GM15510 (cell line): ENCODE results near the gene TMPRSS4.

Experiments used
- POLR2A ChIP-seq: IDR thresholded peaks from 3 replicates; pipeline ENCODE4 v1.6.1; 2011; ENCODE audit warnings: borderline replicate concordance; ENCODE audit not compliant: insufficient read length; ENCODE audit errors: extremely low read depth

TMPRSS4 gene

GRCh38 chr11:118084247-118084646, 7.4 kb downstream of the TMPRSS4 start:
- no peak for TF ChIP-seq POLR2A

DNA sequence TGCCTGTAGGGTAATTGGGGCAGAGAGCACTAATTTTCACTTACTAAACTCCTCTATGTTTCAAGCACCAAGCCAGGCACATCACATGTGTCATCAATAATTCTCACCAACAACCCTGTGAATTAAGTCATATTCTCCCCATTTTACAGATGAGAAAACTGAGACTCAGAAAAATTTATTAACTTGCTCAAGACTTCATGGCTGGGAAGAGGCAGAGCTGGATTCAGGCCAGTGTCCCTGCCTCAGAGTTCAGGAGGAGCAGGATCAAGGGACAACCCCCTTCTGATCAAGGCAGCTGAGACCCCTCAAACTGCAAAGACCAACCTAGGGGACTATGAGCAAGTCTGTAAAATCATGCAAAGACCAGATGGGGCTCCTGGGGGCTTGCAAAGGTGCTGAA, 7.8 kb downstream of the TMPRSS4 start:
- no peak for TF ChIP-seq POLR2A

DNA sequence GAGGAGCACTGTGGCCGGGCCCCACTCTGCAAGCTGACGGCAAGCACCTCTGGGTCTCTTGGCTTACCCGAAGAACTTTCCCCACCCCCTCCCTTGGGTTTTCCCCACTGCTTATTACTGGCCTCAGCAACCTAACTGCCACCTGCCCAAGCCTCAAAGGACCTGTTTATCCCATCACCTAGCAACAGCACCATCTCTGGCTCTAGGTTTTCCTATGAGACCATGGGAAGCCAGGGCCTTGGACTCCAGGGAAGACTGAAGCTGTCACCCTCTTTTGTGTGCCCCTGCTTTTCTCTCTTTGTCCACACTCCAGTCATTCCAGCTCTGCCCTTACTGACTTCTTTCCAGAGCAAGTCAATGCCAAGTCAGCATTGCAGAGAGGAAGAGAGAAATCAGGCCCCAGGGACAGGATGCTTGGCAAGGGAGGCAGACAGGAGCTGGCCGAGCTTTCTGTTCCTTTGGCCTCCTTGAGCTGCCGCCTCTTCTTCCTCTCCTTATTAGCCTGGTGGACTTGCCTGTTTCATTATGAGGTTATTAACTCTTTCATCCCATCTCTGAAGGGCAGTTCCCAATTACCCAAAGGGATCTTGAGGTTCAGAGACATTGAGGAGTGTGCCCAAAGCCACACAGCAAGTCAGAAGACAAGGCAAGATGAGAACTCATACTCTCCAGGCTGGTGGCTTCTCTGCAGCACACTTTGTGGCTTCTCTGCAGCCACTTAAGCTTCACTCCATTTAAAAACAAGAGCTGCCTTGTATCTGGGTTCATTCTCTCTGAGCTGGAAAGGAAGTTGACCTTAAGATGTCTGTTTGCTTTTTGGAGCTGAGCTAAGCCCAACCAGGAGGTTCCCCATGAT, 10.3 kb downstream of the TMPRSS4 start, which contains the start of gene SMIM35:
SMIM35 (minus strand) TSS at position 51 of the 856 bp plus-strand sequence. CDS start 206 bp downstream, outside the sequence.
- no peak for TF ChIP-seq POLR2A

DNA sequence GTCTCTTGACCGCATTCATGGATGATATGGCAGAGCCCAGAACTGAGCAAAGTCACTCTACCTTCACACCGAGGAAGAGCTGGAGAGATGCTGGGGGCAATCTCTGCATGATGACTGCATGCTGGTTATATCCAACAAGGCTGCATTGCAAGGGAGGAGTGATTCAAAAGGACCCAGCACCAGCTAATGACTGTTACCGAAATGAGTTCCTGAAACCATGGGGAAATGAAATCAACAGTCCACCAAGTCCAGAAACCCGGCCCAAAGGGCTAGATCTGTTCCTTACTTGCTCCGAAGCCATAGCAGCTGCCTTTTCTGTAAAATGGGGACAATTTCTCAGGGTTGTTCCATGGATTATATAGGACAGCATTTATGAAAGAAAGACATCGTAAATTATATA, 11.1 kb downstream of the TMPRSS4 start:
- no peak for TF ChIP-seq POLR2A

GRCh38 chr11:118088531-118088930, 11.7 kb downstream of the TMPRSS4 start:
- no peak for TF ChIP-seq POLR2A

DNA sequence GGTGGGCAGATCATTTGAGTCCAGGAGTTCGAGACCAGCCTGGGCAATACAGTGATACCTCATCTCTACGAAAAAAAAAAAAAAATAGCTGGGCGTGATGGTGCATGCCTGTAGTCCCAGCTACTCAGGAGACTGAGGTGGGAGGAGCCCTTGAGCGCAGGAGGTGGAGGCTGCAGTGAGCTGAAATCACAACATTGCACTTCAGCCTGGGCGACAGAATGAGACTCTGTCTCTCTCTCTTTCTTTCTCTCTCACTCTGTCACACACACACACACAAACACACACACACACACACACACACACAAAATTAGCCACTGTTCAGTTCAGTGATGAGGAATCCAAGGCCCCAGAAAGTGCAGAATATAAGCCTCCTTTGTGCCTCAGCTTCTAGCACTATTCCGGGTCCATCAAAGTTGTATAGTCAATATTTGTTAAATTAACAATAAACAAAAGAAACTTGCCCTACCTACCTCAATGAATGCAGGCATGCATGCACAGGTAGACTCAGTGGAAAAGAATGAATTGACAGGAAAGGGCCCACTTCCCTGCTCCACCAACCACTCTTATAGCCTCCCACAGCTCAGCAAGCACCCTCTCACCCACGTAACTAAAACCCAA, 13.8 kb downstream of the TMPRSS4 start:
- TF ChIP-seq POLR2A, result no peak

GRCh38 chr11:118091690-118092089, 14.8 kb downstream of the TMPRSS4 start:
- TF ChIP-seq POLR2A, result no peak

GRCh38 chr11:118092907-118093571, 16.2 kb downstream of the TMPRSS4 start:
- TF ChIP-seq POLR2A, result no peak

DNA sequence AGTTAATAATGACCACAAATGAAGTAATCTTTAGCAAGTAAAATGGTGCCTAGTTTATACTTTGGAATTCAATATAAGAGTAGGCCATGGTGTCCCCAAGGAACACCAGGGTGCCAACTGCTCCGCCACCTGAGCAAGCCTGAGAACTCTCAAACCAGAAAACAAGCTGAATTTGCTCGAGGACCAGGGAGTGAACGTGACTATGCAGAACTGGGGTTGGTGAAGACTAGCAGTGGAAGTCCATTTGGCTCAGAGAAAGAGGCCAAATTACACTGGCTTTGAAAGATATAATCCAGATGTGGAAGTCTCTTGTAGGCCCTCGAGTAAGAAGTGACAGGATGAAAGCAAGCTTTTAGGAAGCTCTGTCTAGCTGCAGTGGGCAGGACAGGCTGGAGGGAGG, 18.6 kb downstream of the TMPRSS4 start:
- TF ChIP-seq POLR2A, result no peak

- no peak for TF ChIP-seq POLR2A
Measured at GRCh38 chr11:118095967-118096367, 19.1 kb downstream of the TMPRSS4 start.

DNA sequence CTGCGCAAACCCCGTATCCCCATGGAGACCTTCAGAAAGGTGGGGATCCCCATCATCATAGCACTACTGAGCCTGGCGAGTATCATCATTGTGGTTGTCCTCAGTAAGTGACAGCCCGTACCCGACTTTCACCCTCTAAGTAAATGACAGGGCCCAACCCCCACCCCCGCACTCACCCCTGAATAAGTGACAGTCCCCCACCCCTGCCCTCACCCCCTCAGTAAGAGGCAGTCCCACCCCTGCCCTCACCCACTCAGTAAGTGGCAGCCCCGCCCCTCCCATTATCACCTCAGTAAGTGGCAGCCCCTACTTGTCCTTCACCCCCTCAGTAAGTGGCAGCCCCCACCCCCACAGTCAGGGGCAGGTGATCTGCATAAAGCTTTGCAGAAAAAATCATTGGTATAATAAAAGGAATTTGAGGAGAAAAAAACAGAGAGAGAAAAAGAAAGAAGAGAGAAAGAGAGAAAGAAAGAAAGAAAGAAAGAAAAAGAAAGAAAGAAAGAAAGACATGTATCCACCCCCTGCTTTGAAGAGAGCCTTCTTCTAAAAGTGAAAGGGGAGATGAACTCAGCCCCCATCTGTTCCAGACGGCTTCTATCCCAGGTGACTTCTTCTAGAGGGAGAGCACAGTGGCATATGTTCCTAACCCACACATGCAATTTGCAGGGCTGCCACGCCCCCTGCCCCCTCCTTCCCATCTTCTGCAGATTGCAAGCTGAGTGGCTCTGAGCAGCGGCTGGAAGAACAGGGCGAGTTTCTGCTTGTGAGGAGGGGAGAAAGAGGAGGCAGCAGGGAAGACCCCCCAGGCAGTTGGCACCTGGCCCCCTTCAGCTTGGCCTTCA, 22.3 kb downstream of the TMPRSS4 start:
- TF ChIP-seq POLR2A, result no peak

- TF ChIP-seq POLR2A, result no peak
Measured at GRCh38 chr11:118099838-118100556, 23.1 kb downstream of the TMPRSS4 start.

DNA sequence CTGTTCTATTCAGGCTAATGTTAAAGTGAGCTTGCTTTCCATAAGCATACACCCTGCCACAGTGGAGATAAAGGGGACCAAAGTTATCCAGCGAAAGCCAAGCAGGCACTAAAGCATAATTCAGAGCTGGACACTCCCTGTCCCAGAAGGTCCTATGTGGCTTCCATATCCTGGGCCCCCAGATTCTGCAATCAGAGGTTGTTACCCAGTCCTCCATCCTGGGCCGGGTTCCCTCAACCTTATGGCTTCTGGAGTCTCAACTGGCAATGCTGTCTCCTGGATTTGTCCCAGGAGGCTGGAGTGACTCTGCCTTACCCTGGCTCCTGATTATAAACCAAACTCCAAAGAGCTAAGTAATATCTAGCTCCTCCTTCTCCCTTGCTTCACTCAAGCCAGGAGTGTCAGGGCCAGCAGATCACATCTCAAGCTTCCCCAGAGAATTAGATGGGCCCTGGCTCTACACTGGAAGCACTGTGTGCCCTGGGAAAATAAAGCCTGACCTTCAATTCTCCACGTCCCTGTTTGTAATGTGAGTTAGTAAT, 23.9 kb downstream of the TMPRSS4 start:
- no peak for TF ChIP-seq POLR2A
